Astrocyte (in vitro differentiated cells and primary cell): ENCODE results near the gene CFAP157.
A peak's percentile ranks its signal among the peaks of the same experiment; 100 is the strongest.

Source experiments
- EZH2 ChIP-seq: IDR thresholded peaks from 2 replicates; pipeline ENCODE4 v1.6.1; 2012; ENCODE audit warnings: mild to moderate bottlenecking, low read length, inconsistent platforms; ENCODE audit not compliant: insufficient read depth
- TF ChIP-seq, protein P1 (sequence below): IDR thresholded peaks from 2 replicates; pipeline ENCODE4 v1.5.1; 2011; ENCODE audit warnings: low read depth, mild to moderate bottlenecking, inconsistent platforms, low read length, moderate library complexity; ENCODE audit not compliant: insufficient read depth

DNA sequence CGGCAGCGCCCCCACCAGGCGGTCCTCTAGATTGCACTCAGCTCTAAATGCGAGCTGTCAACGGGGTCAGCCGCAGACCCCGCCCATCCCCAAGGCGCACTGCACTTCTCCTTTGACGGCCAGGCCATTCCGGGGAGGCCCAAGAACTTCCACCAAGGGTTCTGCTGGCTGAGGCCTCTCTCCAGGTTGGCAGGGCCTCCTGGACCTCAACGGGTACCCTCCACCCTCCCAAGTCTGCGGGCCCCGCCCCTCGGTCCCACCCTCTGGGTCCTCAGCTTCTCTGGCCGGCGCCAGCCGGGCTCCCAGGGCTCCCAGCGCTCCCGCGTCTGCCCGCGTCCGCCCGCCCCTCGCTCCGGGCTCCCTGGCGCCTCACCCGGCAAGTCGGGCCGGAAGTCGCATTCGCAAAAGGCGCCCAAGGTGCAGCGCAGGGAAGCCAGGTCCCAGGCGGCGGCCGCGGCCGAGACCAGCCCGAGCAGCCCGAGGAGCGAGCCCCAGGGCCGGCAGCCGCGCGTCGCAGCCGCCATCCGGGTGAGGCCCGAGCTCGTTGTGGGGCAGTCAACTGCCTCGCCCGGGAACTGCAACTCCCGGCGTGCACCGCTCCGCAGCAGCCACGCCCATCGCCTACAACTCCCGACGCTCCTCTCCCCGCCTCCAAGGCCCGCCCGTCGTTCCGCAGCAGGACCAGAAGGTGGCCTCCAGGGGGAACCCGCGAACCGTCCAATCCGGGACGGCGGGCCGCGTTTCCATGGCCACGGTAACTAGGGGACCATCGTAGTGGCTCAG is 28.1 kb downstream of the CFAP157 start, which contains the start of gene TOR2A:
- TF ChIP-seq, protein P1, sequence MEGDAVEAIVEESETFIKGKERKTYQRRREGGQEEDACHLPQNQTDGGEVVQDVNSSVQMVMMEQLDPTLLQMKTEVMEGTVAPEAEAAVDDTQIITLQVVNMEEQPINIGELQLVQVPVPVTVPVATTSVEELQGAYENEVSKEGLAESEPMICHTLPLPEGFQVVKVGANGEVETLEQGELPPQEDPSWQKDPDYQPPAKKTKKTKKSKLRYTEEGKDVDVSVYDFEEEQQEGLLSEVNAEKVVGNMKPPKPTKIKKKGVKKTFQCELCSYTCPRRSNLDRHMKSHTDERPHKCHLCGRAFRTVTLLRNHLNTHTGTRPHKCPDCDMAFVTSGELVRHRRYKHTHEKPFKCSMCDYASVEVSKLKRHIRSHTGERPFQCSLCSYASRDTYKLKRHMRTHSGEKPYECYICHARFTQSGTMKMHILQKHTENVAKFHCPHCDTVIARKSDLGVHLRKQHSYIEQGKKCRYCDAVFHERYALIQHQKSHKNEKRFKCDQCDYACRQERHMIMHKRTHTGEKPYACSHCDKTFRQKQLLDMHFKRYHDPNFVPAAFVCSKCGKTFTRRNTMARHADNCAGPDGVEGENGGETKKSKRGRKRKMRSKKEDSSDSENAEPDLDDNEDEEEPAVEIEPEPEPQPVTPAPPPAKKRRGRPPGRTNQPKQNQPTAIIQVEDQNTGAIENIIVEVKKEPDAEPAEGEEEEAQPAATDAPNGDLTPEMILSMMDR = peak; percentile 90
- no peak for TF ChIP-seq EZH2
